HT1080 (cell line): ENCODE data around the gene HDAC4. TPM values are rescaled to one million over a fixed set of nuclear protein-coding genes. Genes with fewer than 3 reads are reported as not detected.

Experiments used
- DNase-seq: peaks from one replicate; pipeline ENCODE4 v3.0.0-alpha.2; 2015; ENCODE audit warnings: low read depth
- total RNA-seq: library from RNA; depleted of rRNA; stranded (reverse); fragments of >200 nt; shearing (Covaris generic); gene quantifications from 2 replicates; pipeline ENCODE4 v1.2.3, GENCODE V29; 2014

The HDAC4 gene
- total RNA-seq, 1 experiment from 2014 or later = 2.8 TPM

- no peak for DNase-seq
These were observed 101.4 kb downstream of the HDAC4 start for GRCh38 chr2:239299218-239299939.

- peak; percentile 60 for DNase-seq
These were observed 102.6 kb downstream of the HDAC4 start for GRCh38 chr2:239298116-239298804.

- no peak for DNase-seq
These were observed 103.4 kb downstream of the HDAC4 start for GRCh38 chr2:239297142-239298004.

- no peak for DNase-seq
These were observed 104.5 kb downstream of the HDAC4 start for GRCh38 chr2:239296020-239296932.

GRCh38 chr2:239295377-239296019 is 105.3 kb downstream of the HDAC4 start:
- no peak for DNase-seq

GRCh38 chr2:239294571-239295054 is 106.2 kb downstream of the HDAC4 start:
- no peak for DNase-seq

DNA sequence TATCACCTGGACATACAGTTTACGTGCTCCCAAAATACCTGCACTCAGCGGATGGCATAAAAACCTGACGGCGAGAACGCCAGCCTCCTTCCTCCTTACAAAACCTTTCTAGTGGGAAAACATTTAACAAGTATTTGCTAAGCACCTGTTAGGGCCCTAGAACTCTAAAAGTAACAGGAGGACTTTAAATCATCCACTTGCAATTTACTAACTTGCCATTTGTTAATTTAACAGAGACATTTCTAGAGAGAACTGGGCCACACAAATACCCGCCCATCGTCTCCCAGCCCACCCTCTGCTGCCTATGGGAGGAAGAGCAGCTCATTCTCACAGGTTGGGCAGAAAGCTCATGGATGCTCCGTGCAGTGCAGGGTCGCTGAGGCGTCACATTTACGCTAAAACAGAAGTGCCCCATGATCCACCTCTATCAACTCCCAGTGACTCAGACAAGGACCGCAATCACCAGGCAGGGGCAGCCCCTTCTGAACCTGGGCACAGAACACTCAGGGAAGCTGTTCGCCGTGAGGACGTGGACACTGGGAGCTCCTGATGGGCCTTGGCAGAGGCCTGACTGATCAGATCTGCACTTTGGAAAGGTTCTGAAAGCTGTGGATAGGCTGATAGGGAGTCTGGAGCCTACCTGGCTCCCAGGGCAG is 106.9 kb downstream of the HDAC4 start:
- DNase-seq = no peak

DNA sequence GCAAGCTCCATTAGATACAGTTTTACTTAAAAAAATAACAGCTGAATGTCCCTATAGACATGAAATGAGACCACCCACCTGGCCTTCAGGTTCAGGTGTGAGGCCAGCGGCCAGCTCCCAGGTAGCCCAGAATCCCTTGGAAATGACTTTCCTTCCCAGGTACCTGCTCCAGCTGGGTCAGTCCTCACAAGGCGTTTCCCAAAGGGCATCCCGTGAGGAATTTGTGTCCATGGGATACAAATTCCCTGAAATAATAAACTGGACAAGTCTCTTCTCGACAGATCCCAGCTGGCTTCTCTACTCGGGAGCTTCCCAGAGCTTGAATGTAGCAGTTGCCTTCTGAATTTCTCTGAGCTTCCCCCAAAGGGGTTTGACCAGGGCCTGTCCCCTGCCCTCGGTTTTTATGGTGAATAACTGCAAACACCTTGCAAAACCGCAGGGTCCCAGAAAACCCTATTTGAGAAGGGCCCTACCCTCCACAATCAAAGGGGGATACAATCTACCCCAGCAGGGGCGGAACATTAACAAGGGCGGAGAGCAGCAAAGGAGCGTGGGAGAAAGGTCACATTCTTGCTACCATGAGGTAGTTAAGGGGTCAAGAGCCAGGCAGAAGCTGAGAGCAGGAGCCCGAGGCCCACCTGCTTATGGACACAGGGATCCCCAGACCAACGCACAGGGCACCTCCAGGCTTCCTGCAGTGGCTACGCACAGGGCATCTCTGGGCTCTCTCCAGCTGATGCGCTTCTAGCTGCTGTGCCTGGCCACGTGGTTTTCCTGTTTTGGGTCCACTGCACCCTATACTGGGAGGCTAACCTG is 107.7 kb downstream of the HDAC4 start:
- DNase-seq = no peak

DNA sequence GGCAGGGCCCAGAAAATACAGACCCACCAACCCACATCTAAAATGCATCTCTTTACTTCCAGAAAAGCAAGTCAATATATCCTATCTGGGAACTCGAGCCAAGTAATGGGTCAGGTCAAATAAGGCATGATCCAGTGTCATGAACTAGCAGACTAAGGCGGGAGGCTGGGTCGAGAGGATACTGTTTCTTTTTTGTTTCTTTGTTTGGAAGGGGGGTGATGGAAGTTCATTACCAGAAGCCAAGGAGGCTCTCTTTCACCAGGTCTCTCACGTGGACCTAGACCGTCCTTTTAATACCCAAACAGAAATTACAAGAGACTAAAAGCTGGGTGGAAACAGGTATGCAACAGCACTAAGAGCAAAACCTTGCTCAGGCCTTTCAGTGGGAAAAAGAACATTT is 108.3 kb downstream of the HDAC4 start:
- no peak for DNase-seq

DNA sequence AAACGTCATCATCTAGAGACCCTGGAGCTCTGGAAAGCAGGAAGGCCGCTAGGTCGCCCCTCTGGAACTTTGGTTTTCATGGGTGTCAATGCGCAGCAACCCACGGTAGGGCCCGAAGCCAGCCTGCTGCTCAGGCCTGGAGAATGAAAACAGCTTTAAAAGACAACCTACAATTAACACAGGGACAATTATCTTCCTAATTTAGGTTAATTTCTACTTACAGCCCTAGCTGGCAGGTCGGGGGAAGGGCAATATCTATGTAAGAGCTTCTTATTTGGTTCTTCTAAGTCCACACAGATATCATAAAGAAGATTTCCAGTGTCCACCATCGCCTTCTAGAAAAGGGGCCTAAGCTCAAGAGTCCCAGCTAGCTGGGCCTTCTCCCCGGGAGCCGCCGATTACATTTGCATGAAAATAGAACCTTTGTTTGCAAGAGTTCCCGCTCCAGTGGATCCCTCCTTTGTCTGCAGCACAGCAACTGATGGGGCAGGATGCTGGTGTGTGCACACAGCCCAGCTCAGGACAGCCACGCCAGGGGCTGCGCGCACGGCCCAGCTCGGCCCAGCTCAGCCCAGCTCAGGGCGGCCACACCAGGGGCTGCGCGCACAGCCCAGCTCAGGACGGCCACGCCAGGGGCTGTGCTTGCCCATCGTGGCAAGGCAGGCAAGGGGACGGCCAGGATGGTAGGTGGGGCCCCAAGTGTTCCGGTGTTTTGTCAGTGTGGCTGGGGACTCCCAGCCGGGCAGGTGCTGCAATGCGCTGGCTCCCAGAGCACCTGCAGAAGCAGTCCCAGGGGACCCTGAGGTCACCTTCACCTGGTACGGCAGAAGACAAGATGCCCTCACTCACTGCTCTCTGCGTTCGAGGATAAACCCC is 109.1 kb downstream of the HDAC4 start:
- no peak for DNase-seq

DNA sequence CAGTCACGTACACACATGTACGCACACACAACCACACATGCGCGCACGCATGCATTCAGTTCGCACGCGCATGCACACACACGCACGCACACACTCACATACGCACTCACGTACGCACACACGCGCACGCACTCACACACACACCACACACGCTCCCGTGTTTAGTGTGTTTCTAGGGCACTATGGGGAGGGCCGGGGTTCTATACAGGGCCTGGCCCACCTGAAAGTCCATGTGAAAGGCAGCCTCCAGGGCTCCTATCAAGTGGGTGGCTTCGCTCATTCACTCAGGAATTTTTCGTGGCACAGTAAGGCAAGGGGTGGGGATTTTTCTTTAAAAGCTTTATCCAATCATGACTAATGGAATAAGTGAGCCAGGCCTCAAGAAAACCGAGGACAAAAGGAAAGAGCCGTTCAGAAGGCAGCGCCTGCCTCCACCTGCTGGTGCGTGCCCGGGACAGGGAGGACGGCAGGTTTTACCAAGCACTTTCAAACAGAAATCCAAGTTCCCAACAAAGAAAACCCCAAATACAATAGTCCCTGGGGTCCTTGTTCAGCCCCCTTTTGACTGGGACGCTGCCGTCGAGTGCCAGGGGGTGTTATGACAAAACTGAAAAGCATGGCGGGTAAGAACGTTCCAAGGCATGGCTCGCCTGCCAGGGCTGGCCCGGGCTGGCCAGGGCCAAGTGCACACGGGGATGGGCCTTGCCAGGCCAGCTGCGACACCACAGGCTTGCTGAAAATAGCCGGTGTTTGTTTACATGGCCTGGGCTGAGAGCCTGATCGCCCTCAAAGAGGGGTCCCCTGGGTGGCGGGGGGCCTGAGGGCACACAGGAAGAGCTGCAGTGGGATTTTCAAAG is 110.0 kb downstream of the HDAC4 start:
- DNase-seq = no peak

DNA sequence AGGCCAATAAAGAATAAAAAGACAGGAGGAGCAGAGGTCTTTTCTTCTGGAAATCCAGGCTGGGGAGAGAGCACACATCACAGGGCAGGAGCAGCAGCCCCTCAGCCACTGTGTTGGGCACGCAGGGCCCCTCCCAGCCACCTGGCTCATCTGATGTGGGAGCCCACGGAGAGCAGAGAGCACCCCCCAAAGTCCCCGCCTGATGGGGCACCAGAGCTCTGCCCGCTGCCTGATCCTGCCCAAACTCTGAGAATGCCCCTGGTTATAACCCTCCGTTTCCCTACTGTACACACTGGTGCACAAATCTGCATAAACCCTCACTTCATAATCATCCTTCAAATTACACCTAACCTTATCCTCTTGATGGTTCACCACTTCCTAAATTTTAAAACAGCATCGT is 111.3 kb downstream of the HDAC4 start:
- no peak for DNase-seq

- no peak for DNase-seq
These were observed 111.8 kb downstream of the HDAC4 start for GRCh38 chr2:239288951-239289511.

- no peak for DNase-seq
These were observed 112.6 kb downstream of the HDAC4 start for GRCh38 chr2:239288237-239288636.

- no peak for DNase-seq
These were observed 113.4 kb downstream of the HDAC4 start for GRCh38 chr2:239287461-239287860.

GRCh38 chr2:239286901-239287300 is 113.9 kb downstream of the HDAC4 start:
- DNase-seq = no peak

GRCh38 chr2:239285932-239286230 is 114.9 kb downstream of the HDAC4 start:
- DNase-seq = no peak
